HG03442 (cell line): ENCODE measurements around the gene NFS1.

ENCODE experiments used
- ATAC-seq: cut with Tn5 transposase; IDR thresholded peaks from one replicate; pipeline ENCODE4 v1.9.1; 2021; ENCODE audit warnings: mild to moderate bottlenecking, moderate library complexity; ENCODE audit not compliant: unreplicated experiment

The NFS1 gene

DNA sequence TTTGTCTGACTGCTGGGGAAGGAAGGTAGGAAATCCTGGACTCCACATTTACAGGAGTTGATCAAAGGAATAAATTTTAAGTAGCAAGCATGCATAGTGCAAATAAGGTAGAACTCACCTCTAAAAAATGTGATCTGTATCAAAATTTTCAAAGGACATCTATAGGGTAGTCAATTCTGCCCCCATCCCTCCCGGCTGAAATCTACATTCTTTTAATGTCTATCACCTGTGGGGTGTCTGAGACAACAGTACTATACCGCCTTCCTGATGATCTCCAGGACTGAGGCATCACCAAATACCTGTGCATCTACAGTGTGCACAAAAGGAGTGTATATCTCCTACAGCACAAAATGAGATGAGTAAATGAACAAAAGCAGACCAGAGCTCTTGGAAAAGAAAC lies 54.3 kb downstream of the NFS1 start:
- ATAC-seq = no peak

DNA sequence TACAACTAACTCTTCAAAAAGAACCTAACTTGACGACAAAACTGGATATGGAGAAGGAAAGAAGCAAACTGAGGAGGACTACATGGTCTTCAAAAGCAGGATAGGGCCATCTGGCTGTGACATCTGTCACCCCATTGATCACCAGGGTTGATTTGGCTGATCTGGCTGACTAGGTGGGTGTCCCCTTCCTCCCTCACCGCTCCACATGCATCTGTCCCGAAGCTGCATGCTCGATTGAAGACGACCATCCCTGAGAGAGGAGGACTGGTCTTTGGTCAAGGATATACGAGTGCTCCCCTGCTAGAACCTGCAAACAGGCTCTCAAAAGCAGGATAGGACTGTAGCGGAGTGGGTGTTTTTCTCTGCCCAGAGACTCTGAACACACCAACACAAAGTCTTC lies 56.1 kb downstream of the NFS1 start:
- ATAC-seq = no peak

DNA sequence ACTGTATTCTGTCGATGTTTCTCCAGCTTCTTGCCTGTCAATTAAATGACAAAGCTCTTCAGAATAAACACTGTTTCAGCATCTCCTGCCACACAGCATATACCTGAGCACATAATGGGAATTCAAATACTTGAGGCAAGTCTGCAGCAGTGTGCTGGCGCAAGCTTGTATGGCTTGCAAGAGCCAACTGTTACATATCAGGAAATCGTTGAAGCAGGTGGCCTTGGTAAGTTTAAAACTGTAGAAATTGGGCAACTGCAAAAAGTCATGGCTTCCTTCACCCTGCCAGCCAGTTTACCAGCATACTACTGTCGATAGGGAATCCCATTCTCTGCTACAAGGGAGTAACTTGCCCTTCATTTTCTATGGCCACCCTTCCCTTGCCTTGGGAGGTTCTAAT lies 57.4 kb downstream of the NFS1 start:
- ATAC-seq = no peak

DNA sequence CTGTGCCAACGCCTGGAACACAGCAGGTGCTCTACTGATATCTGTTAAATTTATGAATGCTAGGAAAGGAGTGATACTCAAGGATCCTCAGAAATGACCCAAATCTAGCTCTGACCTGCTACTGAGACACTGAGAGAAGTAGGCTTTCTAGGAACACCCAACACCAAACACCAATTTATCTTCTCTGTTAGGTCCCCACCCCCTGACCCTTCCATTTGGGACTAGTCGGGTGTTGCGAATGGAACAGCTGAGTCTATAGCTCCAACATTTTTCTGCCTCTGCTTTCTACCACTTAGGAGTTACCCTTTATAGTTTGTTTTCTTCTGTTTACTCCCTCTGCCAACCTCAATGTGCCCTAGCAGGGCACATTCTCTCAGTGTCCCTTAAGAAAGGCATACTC lies 58.4 kb downstream of the NFS1 start:
- ATAC-seq = no peak

DNA sequence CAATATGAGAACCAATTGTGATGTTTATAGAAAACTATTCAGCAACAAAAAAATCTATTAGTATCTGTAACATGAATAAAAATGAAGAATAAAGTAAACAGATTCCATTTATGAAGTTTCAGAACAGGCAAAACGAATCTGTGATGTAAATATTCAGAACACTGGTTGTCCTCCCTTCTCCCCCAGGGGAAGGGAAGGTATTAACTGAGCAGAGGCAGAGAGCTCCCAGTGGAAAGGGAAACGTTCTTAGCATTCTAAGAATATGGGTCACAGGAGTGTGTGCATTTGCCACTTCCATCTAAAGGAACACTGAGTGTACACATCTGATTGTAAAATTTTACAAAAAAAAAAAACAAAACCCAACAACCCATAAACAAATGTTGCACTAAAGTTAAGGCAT lies 60.4 kb downstream of the NFS1 start:
- ATAC-seq = no peak

DNA sequence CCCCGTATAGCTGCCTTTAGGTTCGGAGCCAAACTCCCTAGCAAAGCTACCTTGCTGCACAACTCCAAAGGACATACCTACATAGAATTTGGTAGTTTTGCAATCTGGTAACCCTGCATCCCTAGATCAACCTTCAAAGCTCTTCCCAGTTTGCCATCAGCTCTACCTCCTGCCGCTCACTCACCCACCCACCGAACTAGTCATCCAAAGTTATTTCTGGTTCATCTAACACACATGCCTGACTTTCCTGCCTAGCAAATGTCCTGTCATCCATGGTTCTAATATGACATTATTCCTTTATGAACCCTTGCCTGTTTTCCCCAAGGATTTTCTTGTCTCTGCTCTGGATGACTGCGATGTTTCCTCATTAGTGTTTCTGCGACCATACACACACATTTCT lies 61.9 kb downstream of the NFS1 start:
- ATAC-seq = no peak

DNA sequence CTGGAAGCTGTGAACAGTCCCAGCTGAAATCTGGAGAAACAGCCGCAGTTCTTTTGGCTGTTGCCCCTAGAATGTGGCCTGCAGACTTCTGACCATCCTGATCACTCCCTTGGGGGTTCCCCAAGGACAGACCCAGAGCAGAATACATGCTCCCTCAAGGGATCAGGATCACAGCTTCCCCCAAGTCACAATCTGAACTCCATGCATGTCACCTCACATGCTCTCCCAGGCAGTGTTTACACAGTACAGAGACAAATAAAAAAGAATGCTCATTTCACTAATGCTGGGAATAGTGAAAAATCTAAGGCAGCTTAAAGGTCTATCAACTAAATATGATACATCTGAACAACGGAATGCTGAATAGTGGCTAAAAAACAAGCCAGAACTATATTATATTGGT lies 63.1 kb downstream of the NFS1 start:
- no peak for ATAC-seq

DNA sequence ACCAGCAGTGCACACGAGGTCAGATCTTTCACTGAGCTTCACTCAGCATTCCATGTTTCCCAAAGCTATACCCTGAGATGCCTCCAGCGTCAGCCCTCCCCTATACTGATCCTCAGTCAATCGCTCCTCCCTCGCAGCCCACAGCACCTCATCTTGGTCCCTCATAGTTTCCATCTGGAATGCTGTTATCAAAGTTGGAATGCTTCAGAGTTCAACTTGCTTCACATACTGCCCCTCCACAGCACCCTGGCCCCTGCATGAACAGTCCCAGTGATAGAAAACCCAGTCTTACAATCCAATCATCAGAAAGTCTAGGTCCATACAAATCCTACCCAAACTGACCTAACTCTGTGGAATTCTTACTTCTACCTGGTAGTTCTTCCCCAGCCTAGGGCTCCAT lies 63.5 kb downstream of the NFS1 start:
- no peak for ATAC-seq

DNA sequence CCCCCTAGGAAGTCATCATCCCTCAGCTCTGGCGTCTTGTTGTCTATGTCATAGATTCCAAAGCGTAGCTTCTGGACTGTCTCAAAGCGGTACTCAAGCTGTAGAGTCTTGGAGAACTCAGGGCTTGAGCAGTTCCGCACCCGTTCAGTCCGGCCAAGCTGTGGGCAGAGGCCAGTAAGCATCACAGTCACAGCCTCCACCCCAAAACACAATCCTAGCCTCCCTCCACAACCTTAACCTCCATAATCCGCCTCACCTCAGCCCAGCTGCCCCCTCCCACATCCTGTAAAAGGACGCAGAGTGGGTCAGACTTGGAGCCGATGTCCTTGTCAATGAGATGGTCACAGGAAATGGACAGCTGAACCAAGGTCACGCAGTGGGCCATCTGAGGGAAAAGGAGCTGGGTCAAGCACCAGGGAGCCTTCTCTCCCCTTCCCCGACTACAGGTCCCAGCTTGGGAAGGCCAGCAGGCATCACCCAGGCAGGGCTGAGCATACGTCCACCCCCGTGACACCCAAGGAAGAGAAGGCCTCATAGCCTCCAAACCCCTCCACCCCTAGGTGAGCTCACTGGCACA lies 66.5 kb downstream of the NFS1 start:
- ATAC-seq = no peak

DNA sequence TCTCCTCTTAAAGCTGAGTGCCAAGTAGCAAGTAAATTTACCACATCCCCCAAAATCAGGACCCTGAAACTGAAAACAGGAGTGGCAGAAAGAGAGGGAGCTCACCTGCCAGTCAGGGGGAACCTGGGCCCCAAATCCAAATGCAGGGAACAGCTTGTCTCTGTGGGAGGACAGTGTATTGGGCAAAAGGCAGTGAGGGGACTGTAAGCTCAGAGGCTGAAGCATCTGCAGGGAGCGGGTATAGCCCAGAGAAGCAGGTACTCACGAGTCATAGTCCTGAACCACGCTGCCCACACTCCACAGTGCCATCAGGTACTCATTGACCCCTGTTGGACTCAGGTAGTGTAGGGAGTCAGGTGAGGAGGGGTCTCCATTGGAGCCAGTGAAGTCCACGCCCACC lies 68.5 kb downstream of the NFS1 start:
- no peak for ATAC-seq

DNA sequence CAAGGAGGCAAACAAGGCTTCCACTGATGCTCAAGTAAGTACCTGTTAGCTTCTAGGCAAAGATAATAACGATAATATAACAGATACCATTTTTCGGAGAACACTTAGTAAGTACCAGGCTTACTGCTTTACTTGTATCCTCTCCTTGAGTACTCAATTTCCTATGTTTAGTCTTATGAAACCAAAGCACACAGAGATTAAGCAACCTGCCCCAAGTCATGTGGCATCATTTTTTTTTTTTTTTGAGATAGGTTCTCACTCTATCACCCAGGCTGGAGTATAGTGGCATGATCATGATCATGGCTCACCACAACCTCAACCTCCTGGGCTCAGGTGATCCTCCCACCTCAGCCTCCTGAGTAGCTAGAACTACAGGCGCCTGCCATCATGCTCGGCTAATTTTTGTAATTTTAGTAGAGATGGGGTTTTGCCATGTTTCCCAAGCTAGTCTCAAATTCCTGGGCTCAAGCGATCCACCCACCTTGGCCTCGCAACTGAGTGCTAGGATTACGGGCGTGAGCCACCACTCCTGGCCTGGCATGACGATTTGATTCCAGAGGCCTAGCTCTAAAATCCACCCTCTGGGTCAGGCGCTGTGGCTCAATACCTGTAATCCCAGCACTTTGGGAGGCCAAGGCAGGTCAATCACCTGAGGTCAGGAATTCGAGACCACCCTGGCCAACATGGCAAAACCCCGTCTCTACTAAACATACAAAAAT lies 69.6 kb downstream of the NFS1 start:
- no peak for ATAC-seq

DNA sequence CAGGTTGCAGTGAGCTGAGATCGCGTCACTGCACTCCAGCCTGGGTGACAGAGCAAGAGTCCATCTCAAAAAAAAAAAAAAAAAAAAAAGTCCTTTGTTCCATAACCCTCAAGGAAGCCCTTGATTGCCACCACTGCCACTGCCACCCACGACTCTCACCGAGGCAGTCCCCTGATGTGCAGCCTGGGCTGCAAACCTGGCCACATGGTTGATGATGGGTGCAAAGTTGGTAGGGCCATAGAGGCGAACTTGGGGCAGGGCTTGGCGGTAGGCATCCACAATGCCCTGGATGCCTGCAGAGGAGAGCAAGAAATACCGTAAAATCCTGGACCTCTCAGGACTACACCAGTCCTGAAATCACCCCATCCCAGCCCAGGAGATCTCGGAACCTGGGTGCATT lies 72.0 kb downstream of the NFS1 start:
- ATAC-seq = no peak

DNA sequence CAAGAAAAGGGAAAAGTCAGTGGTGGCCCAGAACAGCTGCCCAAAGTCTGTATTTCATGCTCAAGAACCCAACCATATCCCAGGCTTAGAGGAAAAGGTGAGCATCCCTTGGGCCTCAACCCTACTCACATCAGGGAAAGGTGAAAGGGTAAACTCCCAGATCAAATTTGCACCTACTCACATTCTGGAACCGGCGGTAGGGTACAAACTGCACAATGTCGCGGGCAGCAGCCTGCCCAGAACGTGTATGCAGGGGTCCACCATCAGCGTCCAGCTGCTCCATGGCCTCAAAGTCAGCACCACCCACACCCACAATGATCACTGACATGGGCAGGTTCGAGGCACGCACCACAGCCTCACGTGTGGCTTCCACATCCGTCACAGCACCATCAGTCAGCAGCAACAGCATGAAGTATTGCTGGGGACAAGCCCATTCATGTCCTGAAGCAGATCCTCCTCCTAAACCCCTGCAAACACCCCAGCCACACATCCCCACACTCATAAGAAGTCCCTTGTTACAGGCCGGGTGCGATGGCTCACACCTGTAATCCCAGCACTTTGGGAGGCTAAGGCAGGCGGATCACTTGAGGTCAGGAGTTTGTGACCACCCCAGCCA lies 72.7 kb downstream of the NFS1 start:
- ATAC-seq = no peak

DNA sequence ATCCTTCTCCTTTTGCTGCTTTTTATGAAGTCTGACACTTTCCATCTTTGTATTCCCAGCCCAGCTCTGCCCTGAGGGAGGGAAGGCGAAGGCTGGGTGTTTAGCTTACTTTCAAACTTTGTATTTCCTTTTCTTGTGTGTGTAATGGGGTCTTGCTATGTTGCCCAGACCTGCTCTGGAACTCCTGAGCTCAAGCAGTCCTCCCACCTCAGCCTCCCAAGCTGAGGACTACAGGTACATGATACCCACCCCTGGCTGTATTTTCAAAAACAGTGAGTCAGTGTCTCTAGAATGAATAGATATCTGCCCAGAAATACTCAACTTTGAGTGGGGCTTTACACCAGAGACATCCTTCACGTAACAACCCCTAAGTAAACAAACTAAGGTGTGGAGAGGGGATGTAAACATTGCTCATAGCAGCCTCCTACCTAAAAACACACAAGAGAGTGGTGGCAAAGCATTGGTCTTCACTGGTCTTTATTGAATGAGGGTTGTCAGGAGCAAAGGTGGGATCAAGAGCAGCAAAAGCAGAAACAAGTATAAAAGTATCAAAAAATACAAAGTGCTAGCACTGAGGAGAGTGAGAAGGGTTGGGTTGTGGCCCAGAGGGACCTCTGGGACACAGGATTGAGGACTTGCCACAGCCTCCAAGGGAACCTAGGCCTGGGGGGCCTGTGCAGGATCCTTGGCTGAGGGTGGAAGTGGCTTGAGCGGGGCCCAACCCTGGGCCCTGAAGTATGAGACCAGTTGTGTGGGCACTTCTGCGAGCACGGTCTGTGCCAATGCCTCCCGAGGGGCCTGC lies 73.4 kb downstream of the NFS1 start:
- ATAC-seq = no peak

DNA sequence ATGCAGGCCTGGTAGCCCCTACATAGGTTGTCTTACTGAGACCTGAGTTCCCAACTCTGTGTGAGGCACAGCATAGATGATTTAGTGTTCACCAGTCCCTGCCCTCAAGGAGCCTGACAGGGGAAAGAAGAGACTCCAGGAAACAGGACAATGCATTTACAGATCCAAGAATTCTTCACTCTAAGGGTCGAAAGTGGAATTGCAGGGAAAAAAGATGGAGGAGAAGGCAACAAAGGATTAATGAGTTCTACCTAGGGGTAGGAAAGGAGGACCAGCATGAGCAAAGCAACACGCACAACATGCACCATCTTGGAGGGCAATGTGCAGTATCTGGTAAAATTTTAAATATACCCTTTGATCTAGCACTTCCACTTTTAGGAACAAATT lies 77.6 kb downstream of the NFS1 start:
- ATAC-seq = no peak

DNA sequence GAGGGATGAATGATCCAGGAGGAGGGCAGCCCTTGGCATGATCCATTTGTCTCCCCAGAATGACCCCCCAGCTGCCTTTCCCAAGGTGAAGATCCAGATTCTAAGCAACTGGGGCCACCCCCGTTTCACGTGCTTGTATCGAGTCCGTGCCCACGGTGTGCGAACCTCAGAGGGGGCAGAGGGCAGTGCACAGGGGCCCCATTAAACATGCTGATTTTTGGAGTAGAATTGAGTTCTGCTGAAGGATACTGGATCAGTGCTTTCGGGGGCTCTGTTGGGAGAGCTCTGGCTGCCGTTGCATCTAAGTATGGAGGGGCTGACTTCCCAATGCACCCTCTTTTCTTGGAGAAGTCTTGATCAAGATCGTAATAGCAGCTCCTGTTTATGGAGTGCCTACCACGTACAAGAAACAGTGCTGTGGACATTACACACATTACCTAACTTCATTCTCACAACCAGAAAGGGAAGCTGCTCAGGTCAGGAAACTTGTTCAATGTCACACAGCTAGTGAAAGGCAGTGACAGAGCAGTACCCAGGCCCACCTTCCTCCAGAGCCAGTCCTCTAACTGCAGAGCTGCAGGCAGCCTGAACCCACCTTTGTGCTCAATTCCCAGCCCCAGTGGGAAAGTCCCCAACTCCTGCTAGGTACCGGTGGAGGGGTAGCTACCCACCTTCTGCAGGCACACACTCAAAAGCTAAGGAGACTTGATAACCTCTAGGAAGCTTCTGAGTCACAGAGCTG lies 78.2 kb downstream of the NFS1 start:
- no peak for ATAC-seq

DNA sequence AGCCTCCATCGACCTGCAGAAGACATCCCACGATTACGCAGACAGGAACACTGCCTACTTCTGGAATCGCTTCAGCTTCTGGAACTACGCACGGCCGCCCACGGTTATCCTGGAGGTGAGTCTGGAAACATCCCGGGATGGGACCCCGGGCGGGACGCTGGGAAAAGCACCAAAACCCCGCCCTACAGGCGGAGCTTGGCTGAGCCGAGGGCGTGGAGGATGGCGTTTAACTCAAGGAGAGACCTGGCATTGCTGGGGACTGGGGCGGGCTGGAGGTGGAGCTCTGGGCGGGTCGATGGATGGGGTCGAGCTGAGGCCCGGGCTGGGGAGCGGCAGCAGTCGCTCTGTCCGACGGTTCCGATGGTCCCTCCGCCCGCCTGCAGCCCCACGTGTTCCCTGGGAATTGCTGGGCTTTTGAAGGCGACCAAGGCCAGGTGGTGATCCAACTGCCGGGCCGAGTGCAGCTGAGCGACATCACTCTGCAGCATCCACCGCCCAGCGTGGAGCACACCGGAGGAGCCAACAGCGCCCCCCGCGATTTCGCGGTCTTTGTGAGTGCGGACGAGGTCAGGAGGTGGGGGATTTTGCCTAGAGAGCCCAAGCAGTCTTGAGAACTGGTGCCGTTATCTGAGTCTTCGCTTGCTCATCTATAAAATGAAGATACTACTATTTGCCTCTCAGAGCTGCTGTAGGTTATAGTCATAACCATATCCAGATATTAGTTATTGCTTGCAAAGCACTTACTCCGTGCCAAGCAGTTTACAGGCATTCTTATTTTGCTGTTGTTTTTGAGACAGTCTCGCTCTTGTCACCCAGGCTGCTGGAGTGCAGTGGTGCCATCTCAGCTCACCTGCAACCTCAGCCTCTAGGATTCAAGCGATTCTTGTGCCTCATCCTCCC lies 79.7 kb downstream of the NFS1 start:
- peak; percentile 27 for ATAC-seq

DNA sequence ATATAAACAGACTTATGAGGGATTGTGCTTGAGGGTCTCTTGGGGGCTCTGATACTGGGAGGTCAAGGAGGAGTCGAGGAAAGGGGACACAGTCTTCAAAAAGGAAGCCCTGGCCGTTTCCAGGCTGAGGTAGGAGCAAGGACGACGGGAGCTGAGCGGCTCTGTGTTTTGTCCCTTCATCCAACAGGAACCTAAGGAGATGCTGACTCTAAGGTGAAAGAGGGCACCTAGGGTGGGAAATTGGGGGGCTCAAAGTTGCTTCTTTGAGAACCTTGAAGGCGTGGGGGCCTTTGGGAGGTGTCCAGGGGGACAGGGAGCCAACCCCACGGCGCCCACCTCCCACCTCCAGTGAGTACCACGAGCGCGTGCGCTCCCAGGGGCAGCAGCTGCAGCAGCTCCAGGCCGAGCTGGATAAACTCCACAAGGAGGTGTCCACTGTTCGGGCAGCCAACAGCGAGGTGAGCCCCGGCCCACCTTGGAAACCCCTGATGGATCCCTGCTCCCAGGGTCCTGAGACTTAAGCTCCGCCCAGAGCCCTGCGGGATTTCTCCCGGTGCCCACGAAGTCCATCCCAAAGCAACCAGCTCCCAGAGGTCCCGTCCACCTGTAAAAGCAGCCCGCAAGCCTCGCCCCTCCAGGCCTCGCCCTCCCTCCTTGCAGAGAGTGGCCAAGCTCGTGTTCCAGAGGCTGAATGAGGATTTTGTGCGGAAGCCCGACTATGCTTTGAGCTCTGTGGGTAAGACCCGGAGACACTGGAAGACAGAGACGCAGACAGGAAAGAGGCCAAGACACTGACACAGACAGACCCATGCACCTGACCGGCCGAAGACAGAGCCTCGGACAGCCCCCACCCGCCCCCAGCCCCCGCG lies 80.7 kb downstream of the NFS1 start:
- no peak for ATAC-seq
